ENCODE results near the gene OASL.

Gene OASL

GRCh38 chr12:121011820-121012219 is 27.2 kb downstream of the OASL start:
- TF ChIP-seq FOXP2 (optimal IDR thresholded peaks at IDR 0.05; ENCODE audit: borderline replicate concordance, extremely low read depth, extremely low read length, insufficient read depth): no peak
- TF ChIP-seq POLR2AphosphoS5 (IDR thresholded peaks at IDR 0.05; ENCODE audit: low read depth, low read length): no peak
- TF ChIP-seq SIN3A (IDR thresholded peaks at IDR 0.05; ENCODE audit: borderline replicate concordance, insufficient read depth, low read length): no peak
- no peak for TF ChIP-seq REST (IDR thresholded peaks at IDR 0.05; ENCODE audit: insufficient read depth in 1 of 2, low read depth in 2 of 2, low read length in 2 of 2)
- no peak for TF ChIP-seq TAF1 (IDR thresholded peaks at IDR 0.05; ENCODE audit: borderline replicate concordance, insufficient read depth, low read length)

- no peak for TF ChIP-seq REST (IDR thresholded peaks at IDR 0.05; ENCODE audit: insufficient read depth in 1 of 2, low read depth in 2 of 2, low read length in 2 of 2)
Observed at GRCh38 chr12:121010860-121011259, 28.2 kb downstream of the OASL start.

- TF ChIP-seq POLR2AphosphoS5 (IDR thresholded peaks at IDR 0.05; ENCODE audit: low read depth, low read length) (no peak), SIN3A (IDR thresholded peaks at IDR 0.05; ENCODE audit: borderline replicate concordance, insufficient read depth, low read length) (no peak), REST (IDR thresholded peaks at IDR 0.05; ENCODE audit: insufficient read depth in 1 of 2, low read depth in 2 of 2, low read length in 2 of 2) (no peak), TAF1 (IDR thresholded peaks at IDR 0.05; ENCODE audit: borderline replicate concordance, insufficient read depth, low read length) (no peak), FOXP2 (optimal IDR thresholded peaks at IDR 0.05; ENCODE audit: borderline replicate concordance, extremely low read depth, extremely low read length, insufficient read depth) (no peak)
Observed at GRCh38 chr12:121009741-121010140, 29.3 kb downstream of the OASL start.

GRCh38 chr12:121008347-121009098 is 30.5 kb downstream of the OASL start:
- TF ChIP-seq SIN3A (IDR thresholded peaks at IDR 0.05; ENCODE audit: borderline replicate concordance, insufficient read depth, low read length) (no peak), TAF1 (IDR thresholded peaks at IDR 0.05; ENCODE audit: borderline replicate concordance, insufficient read depth, low read length) (no peak), REST (IDR thresholded peaks at IDR 0.05; ENCODE audit: insufficient read depth in 1 of 2, low read depth in 2 of 2, low read length in 2 of 2) (no peak)

GRCh38 chr12:121005346-121005815 is 33.7 kb downstream of the OASL start:
- TF ChIP-seq TAF1 (IDR thresholded peaks at IDR 0.05; ENCODE audit: borderline replicate concordance, insufficient read depth, low read length) (no peak), REST (IDR thresholded peaks at IDR 0.05; ENCODE audit: insufficient read depth in 1 of 2, low read depth in 2 of 2, low read length in 2 of 2) (no peak), SIN3A (IDR thresholded peaks at IDR 0.05; ENCODE audit: borderline replicate concordance, insufficient read depth, low read length) (no peak), FOXP2 (optimal IDR thresholded peaks at IDR 0.05; ENCODE audit: borderline replicate concordance, extremely low read depth, extremely low read length, insufficient read depth) (no peak), POLR2AphosphoS5 (IDR thresholded peaks at IDR 0.05; ENCODE audit: low read depth, low read length) (no peak)

All from PFSK-1 (cell line).